Epithelial cell of esophagus (primary cell): ENCODE measurements around the gene FGFR1OP2.

Source experiments
- DNase-seq: peaks from one replicate; pipeline ENCODE4 v3.0.0; 2010; ENCODE audit warnings: low read depth
- H3K4me3 ChIP-seq: 2 replicates; pipeline ENCODE4 v1.5.1; 2011; ENCODE audit warnings: mild to moderate bottlenecking, low read length, control low read depth
- TF ChIP-seq, protein P1 (sequence below): IDR thresholded peaks from 2 replicates; pipeline ENCODE4 v1.5.1; 2011; ENCODE audit warnings: low read depth, mild to moderate bottlenecking, low read length, control low read depth, inconsistent platforms; ENCODE audit not compliant: insufficient read depth; ENCODE audit errors: missing control alignments

The FGFR1OP2 gene

GRCh38 chr12:27006797-27007467, 68.7 kb downstream of the FGFR1OP2 start:
- H3K4me3 ChIP-seq, result no peak overlapping the region
- no peak for DNase-seq
- TF ChIP-seq, protein P1, sequence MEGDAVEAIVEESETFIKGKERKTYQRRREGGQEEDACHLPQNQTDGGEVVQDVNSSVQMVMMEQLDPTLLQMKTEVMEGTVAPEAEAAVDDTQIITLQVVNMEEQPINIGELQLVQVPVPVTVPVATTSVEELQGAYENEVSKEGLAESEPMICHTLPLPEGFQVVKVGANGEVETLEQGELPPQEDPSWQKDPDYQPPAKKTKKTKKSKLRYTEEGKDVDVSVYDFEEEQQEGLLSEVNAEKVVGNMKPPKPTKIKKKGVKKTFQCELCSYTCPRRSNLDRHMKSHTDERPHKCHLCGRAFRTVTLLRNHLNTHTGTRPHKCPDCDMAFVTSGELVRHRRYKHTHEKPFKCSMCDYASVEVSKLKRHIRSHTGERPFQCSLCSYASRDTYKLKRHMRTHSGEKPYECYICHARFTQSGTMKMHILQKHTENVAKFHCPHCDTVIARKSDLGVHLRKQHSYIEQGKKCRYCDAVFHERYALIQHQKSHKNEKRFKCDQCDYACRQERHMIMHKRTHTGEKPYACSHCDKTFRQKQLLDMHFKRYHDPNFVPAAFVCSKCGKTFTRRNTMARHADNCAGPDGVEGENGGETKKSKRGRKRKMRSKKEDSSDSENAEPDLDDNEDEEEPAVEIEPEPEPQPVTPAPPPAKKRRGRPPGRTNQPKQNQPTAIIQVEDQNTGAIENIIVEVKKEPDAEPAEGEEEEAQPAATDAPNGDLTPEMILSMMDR, result no peak

DNA sequence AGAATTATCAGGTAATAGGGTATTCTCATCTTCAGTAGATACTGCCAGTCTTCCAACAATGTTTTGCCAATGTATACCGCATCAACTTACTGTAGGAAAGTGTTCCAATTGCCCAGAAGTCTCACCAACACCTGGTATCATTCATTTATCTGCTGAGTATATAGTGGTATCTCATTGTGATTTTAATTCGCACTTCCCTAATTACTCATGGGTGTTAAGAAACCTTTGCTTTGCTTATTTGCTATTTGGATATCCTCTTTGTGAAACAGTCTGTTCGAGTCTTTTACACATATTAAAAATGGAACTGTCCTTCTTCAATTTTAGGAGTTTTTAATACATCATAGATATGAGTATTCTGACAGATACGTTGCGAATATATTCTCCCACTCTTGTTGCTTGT, 69.8 kb downstream of the FGFR1OP2 start:
- TF ChIP-seq, protein P1, result no peak
- H3K4me3 ChIP-seq, result no peak overlapping the region
- no peak for DNase-seq

- no peak for DNase-seq
- TF ChIP-seq, protein P1, result no peak
- H3K4me3 ChIP-seq, result no peak overlapping the region
Observed at GRCh38 chr12:27009881-27010301, 71.6 kb downstream of the FGFR1OP2 start.

GRCh38 chr12:27012239-27012981, 74.1 kb downstream of the FGFR1OP2 start:
- no peak for DNase-seq
- H3K4me3 ChIP-seq, result peak overlapping the region; percentile 96
- TF ChIP-seq, protein P1, result no peak

- TF ChIP-seq, protein P1, result no peak
- DNase-seq, result peak; percentile 72
- peak overlapping the region; percentile 96 for H3K4me3 ChIP-seq
Observed at GRCh38 chr12:27012982-27013255, 74.6 kb downstream of the FGFR1OP2 start.

- no peak for DNase-seq
- TF ChIP-seq, protein P1, result no peak
- H3K4me3 ChIP-seq, result peak overlapping the region; percentile 96
Observed at GRCh38 chr12:27013611-27014084, 75.4 kb downstream of the FGFR1OP2 start.
